ENCODE data around the gene RESF1. TPM values are rescaled to one million over a fixed set of nuclear protein-coding genes. Genes with fewer than 3 reads are reported as not detected.

Gene RESF1
- polyA plus RNA-seq, 1 donor, result 63.6 TPM

DNA sequence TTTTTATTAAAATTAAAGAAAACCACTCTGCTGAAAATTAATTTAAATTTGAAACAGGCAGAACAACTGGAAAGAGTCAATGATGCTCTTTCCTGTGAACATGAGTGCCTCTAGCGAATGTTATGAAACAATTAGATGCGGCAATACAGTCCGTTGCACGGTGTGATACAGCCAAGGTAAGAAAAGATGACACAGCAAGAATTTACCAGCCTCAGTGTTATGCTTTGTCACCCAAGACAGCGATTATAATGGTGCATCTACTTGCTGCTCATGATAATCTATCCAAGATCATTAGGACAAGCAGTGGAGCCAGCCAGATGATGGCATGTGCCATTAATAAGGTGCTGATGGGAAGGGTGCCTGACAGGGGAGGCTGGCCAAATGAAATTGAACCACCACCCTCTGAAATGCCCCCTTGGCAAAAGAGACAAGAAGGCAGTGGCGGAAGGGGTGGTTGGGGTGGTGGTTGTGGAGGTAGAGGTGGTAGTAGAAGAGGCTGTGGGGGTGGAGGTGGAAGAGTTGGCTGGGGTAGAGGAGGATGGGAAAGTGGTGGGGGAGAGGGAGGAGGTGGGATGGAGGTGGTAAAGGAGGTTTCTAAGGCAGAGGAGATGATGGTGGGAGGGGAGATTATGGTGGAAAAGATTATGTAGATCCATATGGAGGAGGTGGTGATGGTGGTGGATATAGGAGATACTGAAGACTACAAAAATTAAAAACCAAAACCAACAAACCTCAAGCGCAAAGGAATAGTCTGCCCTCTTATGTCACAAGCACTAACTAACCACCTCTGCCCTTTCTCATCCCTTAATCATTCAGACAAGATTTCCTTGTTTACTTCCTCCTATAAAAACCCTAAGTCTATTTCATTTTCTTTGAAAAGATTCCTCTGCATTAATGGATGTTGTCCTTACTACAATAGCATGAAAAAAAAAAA is 4.0 kb upstream of the RESF1 start:
- DNase-seq, result no peak

DNA sequence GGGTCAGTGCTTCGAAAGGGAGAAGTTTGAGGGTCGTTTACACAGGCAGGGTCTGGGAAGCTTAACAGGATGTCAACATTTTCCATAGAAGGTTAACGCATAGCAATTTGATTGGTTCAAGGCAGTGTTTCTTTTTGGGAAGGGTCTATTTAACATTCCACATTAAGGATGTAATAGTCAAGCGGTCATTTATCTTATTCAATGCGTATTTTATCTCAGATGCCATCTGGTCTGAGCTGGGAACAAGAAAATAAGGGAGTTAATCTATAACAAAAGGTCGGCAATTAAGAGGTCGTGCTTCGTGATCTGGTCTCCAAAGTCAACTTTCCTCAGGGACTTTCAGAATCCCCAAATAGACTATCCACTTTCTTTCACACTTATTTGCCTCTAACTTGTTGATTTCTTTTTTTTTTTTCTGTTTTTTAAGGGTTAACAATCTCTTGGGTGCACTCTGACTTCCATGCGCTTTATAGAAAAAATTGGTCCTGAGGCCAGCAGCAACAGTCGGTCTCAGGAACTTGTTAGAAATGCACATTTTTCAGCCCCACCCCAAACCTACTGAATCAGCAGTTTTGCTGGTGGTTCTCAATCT is 550 bp upstream of the RESF1 start:
- DNase-seq, result no peak

DNA sequence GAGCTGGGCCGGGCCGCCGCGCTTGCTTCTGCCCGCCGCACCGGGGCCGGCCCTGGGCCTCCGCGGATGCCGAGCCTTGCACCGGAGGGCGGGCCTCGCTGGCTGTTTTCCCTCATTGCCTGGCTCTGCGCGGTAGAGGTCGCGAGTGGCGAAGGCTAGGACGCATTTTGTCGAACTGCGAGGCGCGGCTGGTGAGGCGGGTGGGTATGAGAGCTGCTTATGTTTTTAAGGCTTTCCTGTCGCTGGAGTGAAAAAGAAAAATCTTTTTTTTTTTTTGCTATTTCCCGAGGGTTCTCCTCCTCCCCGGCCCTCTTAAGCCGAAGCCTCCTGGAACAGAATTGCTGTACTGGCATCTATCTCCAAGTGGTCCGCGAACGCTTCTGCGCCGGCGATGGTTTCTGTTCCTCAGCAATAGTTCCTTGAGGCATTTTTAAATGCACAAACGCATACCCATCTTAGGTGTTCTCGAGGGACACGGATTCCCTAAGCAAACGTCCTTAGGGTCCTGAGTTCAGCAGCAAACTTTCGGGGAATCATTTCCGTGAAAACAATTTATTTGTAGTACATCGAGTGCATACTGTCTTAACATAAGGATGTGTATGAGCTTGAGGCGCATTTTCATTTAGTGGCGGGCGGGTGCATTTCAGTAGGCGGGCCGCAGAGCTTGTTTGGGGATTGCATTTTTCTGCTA is 631 bp downstream of the RESF1 start:
- peak; percentile 63 for DNase-seq

DNA sequence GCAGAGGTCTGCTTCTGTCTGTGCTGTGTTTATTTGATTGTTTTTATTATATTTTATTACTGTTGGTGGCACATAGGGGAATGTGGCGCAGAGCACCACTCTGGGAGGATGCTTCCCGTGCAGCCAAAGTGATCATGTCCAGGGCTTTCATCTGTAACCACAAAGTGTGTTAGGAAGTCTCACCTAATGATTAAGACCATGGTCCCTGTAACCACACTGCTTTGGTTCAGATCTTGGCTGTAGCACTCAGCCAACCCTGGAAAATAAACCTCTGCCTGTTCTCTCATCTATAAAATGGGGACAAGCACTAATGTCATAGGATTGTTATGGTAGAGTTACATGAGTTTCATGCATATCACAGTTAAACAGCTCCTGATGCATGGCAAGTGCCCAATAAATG is 1.9 kb downstream of the RESF1 start:
- DNase-seq, result no peak

DNA sequence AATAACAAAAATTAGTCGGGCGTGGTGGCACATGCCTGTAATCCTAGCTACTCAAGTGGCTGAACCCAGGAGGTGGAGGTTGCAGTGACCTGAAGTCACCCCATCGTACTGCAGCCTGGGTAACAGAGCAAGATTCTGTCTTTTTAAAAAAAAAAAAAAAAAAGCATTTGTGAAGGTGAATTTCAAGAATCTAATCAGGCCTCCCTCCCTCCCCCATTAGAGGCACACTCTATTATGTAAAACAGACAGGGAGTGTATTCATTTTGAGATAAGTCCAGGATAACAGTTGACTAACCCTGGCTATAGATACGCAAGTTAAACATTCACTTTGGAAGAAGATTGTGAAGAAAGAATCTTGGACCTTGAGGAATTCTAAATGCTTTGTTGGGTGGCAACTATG is 2.9 kb downstream of the RESF1 start:
- no peak for DNase-seq

DNA sequence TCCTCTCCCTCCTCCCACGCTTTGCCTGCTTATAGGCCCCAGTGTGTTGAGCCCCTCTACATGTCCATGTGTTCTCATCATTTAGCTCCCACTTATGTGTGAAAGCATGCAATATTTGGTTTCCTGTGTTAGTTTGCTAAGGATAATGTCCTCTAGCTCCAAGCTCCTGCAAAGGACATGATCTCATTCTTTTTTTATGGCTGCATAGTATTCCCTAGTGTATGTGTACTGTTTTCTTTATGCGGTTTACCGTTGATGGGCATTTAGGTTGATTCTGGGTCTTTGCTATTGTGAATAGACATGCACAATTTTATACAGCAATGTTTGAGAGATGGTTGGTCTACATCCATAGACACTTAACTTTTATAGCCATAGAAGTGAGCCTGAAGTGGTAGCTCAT is 5.1 kb downstream of the RESF1 start:
- DNase-seq, result no peak

DNA sequence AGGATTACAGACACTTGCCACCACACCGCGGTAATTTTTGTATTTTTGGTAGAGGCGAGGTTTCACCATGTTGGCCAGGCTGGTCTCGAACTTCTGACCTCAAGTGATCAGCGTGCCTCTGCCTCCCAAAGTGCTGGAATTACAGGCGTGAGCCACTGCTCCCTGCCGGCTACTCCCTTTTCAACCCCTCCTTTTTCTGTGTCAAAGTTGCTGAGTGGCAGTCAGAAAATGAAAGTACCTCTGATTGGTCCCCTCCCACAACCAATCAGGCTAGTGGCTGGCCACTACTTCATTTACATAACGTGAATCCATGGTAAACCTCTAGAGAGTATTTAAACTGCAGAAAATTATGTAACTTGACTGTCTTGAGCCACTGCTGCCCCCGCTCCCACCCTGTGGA is 5.9 kb downstream of the RESF1 start:
- DNase-seq, result no peak

DNA sequence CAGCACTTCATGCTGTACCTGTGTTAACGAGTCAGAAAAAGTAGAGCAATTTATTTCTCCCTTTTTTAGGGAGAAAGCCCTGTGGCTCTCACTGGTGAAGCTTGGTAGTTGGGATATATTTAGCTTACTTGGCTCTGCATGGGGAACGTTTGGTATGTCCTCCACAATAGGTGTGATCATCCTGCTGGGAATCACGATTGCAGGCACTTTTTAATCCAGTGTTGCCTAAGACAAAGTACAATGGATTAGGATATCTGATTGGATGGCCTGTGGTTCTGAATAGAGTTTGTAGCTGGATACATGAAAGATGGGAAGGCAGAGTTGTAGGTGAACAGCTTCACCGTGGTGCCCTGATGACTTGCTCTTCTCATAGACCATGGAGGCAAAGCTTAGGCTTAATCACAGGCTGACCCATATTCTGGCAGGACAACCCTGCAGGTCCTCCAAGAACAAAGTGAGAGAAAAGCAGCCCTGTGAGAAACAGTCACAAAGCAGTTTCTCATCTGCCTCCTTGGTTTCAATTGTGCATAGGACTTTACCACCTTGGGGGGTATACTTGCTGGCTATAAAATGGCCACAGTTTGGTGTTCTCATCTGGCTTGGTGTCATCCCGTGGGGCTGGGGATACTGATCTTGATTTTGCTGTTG is 7.5 kb downstream of the RESF1 start:
- DNase-seq, result no peak

DNA sequence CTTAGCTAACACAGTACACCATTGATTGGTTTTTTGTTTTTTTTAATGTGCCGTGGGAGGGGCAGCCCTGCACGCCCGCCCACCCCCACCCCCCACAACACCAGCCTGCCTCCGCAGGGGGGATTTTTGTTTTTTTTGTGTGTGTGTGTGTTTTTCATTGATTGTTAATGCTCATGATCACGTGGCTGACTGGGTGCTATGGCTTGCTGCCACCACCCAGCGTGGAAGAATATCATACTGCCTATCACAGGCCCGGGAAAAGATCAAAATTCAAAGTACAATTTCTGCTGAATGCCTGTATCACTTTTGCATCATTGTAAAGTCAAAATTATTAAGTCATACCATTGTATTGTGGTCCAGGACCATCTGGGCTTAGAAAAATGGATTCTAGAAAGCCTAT is 8.3 kb downstream of the RESF1 start:
- no peak for DNase-seq

DNA sequence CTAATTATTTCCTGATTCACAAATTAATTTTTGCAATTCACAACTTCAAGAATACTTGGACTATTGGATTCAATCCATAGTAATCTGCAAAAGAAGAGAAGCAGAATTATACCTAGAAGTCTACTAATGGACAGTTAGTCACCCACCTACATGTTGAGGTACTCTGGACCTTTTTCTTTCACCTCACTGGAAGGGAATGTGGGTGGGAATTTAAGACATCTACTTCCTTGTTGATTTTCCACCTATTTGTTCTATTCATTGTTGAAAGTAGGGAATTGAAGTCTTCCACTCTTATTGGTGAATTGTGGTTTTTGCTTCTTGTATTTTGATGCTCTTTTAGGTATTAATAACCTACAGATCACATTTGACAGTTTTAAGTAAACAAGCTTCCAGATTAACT is 11.0 kb downstream of the RESF1 start:
- no peak for DNase-seq

DNA sequence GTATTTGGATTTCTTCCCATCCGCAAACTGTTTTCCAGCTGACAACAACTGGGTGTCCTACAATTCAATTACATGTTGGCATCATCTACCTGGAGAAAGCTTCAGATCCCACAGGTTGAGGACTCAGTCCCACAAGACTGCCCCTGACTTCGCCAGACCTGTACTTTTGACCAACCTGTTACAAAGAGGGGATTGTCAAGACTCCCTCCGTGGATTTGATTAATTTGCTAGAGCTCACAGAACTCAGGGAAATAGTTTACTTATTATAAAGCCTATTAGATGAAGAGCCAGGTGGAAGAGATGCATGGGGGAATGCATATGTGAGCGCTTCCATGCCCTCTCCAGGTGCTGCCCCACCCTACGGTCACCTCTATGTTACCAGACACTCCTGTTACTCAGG is 14.6 kb downstream of the RESF1 start:
- DNase-seq, result no peak

DNA sequence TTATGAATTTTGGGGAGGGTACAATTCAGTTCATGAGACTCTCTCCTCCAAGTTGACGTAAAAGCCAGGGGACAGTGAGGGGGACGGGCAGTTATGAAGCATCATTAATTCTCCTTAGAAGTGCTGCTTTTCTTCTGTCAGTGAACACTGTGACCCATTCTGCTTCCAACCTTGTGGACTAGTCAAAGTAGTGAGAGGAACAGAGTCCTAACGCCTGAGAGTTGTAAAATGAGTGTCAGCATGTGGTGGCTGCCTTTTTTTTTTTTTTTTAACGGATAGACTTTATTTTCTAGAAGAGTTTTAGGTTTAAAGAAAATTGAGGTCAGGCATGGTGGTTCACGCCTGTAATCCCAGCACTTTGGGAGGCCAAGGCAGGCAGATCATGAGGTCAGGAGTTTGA is 15.5 kb downstream of the RESF1 start:
- DNase-seq, result no peak

DNA sequence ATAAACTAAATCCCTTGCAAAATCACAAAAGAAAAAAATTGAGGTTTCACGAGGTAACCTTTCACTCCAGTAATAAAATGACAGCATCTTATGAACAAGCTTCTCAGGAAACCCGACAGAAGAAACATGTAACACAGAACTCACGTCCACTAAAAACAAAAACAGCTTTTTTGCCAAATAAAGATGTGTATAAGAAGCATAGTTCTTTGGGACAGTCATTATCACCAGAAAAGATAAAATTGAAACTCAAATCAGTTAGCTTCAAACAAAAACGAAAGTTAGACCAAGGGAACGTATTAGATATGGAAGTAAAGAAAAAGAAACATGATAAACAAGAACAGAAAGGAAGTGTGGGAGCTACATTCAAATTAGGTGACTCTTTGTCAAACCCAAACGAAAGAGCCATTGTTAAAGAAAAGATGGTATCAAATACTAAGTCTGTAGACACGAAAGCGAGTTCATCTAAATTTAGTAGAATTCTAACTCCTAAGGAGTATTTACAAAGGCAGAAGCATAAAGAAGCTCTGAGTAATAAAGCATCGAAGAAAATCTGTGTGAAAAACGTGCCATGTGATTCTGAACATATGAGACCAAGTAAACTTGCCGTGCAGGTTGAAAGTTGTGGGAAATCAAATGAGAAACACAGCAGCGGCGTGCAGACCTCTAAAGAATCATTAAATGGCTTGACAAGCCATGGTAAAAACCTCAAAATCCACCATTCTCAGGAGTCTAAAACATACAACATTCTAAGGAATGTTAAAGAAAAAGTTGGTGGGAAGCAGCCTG is 25.8 kb downstream of the RESF1 start:
- no peak for DNase-seq

DNA sequence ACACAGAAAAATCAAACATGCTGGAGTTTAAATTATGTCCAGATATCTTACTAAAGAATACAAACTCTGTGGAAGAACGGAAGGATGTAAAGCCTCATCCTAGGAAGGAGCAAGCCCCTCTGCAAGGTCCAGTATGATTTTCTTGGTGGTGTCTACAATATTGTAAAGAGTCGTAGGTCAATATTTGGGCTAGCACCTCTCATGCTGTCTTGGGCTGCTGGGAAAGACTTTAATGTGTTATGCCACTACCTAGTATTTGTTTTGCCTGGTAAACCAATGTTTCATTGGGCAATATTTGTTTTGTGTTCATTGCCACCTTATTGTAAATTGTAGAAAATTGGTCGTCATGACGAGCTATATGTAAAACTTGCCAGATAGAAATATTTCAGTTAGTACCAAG is 26.6 kb downstream of the RESF1 start:
- DNase-seq, result no peak

DNA sequence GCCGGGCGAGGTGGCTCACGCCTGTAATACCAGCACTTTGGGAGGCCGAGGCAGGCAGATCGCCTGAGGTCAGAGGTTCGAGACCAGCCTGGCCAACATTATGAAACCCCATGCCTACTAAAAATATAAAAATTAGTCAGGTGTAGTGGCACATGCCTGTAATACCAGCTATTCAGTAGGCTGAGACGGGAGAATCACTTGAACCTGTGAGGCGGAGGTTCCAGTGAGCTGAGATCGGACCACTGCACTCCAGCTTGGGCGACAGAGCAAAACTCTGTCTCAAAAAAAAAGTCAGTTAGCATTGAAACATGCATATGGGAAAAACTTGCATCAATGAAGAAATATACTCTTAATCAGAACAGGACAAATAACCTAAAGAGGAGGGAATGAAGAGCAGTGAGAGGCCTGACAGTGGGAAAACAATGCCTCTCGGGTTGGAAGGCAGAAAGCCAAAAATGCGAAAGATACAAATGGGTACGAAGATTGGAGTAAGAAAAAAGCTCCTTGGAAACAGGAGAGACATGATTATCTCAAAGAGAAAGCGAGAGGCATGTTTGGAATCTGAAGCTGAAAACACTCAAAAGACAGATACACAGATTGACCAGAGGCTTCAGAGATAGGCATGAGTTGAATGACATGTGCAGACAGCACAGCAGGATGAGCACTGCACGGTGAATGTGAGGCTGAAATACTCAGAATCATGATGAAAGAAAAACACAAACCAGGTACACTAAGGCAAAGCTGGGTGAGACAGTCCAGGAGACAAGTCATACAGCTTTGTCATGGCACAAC is 30.6 kb downstream of the RESF1 start:
- no peak for DNase-seq

DNA sequence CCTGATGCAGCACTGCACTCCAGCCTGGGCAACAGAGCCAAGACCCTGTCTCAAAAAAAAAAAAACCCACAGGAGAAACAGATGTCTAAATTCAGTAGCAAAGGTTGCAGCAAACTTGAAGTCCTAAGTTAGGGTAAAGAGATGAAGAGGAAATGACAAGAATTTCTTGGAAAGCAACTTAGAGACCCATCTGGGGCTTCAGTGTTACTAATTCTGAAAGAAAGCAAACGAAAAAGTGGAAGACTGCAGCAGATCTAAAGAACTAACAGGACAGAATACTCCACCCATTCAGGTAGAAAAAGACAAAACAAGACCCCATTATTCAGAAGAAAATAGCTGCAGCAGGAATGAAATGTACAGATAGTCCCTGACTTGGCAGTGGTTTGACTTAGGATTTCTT is 31.9 kb downstream of the RESF1 start:
- no peak for DNase-seq

DNA sequence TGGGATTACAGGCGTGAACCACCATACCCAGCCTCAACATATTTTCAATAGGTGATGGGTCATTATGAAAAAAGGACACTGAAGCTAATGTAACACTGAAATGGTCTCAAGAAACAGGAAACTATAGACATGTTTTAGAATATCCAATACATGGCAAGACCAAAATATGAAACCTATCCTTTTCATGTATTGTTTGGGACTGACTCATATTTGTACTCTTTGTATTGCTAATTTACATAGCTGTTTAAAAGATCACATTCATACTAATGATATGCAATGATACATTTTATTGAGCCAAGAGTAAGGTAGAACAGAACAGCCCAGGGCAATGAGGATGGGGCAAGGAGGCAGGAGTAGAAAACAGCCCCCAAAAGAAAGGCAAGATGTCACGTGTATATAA is 32.6 kb downstream of the RESF1 start:
- DNase-seq, result no peak

DNA sequence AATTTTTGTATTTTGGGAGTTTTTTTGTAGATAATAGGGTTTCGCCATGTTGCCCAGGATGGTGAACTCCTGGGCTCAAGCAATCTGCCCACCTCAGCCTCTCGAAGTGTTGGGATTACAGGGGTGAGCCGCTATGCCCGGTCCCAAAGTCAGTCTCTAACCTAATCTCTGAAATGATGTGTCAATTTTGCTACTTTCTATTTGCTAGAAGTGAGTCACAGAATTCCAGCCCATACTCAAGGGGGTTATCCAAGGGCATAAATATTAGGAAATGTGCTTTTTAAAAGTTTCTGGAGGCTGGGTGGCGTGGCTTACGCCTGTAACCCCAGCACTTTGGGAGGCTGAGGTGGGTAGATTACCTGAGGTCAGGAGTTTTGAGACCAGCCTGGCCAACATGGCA is 40.5 kb downstream of the RESF1 start:
- DNase-seq, result no peak

DNA sequence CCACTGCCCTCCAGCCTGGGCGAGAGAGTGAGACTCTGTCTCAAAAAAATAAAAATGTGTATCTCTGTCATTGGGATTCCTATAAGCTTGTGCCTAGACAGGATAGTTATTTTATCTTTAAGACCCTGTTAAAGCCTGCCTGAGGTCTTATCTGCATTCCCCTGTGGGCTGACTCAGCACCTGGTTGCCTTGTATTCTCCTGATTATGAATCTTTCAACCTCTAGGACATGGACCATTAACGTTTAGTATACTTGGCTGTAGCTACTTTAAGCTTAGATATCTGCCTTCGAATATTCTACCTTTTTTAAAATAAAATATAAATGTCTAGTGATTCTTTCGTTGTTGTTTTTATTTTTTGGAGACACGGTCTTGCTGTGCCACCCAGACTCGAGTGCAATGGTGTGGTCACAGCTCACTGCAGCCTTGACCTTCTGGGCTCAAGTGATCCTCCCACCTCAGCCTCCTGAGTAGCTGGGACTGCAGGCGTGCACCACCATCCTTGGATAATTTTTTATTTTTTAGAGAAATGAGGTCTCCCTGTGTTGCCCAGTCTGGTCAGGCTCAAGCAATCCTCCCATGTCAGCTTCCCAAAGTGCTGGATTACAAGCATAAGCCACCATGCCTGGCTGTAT is 41.3 kb downstream of the RESF1 start:
- DNase-seq, result no peak

DNA sequence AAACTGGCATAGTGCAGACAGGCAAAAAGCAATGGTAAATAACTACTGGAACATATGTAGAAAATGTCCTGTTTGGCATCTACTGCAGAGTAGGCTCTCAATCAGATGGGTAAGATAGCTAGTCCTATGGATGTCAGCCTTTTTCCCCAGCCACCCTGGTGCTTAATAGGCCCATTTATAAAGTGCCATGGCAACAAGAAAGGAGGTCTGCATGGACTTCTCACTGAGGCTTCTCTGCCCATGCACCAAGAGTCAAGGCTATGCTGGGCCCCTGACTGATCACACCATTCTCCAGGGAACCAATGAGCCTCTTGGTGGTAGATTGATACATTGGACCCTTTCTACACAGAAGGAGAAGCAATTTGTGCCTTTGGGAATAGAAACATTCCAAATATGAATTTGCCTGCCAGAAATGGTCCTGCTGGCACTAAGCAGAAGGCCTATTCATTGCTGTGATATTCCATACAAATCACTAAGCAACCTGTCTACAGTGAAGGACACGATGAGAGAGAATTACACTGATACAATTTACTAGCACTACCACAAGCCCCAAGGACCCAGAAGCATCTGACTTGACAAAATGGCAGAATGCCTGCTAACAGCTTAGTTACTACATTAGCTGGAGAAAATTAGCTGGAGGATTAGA is 43.8 kb downstream of the RESF1 start:
- DNase-seq, result no peak
